LHCN-M2 (cell line): ENCODE results near the gene BARHL1. TPM values are rescaled to one million over a fixed set of nuclear protein-coding genes. Genes with fewer than 3 reads are reported as not detected.

Experiments used
- DNase-seq: peaks from one replicate; pipeline ENCODE4 v3.0.0-alpha.2; 2012; ENCODE audit warnings: low read depth
- polyA plus RNA-seq: library from polyadenylated mRNA; unstranded; fragments of >200 nt; gene quantifications from one replicate; pipeline ENCODE4 v1.2.1, GENCODE V29; 2012; ENCODE audit warnings: missing spikeins
- total RNA-seq: library from RNA; depleted of rRNA; stranded (reverse); fragments of >200 nt; gene quantifications from 2 replicates; pipeline ENCODE4 v1.2.3, GENCODE V29; 2014; rRNA removed

The BARHL1 gene
- total RNA-seq, result not detected in 2 replicates
- polyA plus RNA-seq, result not detected

- no peak for DNase-seq
These were observed at the start of gene BARHL1 for GRCh38 chr9:132582276-132582785. BARHL1 (plus strand) TSS chr9:132582606; CDS start chr9:132582798, 192 bp downstream.

DNA sequence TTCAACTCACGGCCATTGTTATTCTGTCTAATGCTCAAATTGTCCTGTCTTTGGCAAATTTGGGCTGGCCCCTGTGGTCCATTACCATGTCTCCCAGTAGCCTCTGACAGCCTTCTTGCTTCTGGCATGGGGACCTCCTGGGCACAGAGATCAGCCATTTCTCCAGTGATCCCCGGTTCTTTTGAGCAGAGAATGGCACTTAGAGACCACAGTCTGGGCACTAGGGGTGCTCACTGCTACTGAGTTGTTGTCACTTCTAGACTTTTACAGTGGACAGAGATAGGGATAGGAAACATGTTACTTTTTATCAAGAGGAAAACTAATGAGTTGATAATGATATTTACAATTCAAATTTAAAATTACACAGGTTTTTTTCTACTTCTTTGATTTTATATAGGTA lies 47.6 kb upstream of the BARHL1 start:
- no peak for DNase-seq

- no peak for DNase-seq
These were observed 46.3 kb upstream of the BARHL1 start for GRCh38 chr9:132536124-132536523.

DNA sequence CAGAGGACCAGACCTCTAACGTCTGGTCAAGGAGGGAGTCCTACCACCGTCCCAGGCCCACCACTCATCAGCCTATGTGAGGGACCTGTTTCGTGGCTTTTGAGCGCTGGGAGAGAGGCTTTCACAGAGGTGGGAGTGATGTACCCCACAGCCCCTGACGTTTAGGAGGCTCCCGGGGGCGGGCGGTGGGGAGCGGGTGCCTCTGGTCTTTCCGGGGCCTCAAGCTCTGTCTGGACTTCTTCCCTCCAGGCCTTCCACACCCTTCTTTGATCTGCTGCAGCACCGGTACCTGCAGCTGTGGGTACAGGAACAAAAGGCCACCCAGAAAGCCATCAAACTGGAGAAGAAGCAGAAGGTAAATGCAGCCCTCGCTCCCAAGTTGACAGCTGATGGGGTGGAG lies 45.1 kb upstream of the BARHL1 start:
- no peak for DNase-seq

DNA sequence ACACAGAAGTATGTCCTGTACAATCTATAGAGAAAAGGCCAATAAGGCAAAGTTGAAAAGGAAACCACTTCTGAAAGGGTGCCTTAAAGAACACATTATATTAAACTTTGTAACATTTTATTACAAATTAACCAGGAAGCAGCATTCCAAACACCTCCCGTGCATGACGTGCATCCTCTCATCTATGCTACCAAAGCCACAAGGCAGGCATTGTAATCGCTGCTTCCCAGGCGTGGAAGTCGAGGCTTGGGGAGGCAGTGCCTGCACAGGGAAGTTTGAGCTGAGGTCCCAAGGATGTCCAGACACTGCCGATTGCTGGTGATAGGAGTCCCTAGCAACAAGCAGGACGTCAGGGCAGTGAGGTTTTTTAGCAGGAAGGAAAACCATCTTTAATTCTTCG lies 44.3 kb upstream of the BARHL1 start:
- DNase-seq, result no peak

DNA sequence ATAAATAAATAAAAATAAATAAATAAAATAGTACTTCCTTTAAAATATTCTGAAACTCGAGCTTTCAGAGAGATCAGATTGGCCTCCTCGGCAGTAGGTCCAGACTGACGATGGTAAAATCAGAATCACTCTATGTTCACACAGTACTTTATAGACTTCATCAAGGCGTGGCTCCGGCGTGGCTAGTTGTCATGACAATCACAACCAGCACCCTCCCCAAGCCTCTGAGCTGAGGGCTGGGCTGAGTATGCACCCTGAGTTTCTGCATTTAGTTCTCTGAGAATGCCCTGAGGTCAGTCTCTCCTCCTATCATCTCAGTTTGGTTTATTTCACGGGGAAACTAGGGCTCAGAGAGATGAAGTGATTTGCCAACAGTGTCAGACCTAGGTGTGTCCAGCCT lies 43.3 kb upstream of the BARHL1 start:
- DNase-seq, result no peak

- no peak for DNase-seq
These were observed 41.4 kb upstream of the BARHL1 start for GRCh38 chr9:132541051-132541450.

DNA sequence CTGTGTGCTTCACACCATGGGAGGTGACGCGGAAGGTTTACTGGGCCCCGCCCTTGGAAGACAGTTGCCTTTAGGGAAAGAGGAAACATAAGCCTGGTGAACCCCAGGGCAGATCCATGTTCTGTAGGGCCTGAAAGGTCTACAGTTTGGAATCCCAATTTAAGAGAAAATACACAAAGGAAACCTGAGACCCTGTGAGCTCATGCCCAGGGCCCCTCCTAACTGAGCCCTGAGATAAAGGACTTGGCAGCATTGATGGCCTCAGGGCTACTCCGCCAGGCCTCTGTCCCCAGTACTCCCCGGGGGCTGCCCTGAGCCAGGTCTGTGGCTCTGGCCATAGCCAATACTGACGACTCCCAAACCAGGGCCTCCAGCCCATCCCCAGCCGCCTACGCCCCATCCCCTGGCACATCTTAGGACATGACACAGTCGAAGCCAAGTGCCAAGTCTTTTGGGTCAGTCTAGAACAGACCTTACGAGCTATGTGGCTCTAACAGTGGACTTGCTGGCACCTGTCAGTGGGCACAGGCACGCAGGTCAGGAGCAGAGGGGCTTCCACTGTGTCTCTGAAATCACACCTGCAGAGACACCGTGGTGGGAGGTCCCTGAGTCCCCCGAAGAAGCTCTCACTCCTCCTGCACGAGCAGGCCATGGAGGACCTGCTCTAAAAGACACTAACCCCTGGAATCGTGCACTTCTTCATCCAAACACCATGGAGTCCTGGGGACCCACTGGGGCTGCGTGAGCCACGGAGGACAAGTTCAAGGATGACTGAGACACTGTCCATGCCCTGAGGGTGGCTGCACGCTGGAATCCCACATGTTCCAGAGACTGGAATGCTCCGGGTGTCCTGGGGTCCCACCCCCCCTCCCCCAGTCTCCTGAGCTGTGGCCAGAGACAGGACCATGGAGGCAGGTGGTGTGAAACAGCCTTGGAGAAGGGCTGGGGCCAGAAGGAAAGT lies 40.3 kb upstream of the BARHL1 start:
- DNase-seq, result no peak

DNA sequence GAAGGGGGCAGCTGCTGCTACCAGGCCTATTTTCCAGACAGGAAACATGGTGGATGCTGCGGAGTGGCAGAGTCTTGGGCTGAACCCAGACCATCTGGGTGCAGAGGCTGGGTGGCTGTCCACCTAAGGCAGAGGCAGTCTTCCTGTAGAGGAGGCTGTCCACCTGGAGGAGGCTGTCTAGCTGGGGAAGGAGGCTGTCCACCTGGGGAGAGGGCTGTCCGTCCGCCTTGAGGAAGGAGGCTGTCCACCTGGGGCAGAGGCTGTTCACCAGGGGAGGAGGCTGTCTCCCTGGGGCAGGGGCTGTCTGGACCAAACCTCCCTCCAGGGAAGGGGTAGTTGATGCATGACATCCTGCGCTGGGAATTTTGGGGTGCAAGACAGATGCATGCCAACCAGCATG lies 39.2 kb upstream of the BARHL1 start:
- DNase-seq, result no peak

DNA sequence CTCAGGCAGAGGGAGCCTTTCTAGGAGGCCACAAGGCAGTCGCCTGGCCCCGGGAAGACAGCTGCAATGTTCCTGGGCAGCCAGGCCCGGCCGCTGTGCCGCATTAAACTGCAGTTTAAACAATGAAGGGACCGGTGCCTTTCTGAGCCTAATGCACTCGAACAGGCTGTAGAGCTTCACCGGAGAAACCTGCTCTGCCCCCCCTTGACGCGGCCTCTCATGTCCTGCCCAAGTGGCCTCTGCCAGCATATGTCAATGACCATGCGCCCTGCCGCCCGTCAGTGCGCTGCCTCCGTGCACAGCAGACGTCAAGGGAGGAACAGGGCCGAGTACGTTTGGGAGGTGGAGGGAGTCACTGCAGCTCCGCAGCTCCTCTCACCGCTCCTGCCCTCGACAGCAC lies 38.4 kb upstream of the BARHL1 start:
- DNase-seq, result no peak

GRCh38 chr9:132545578-132545977 lies 36.8 kb upstream of the BARHL1 start:
- no peak for DNase-seq

DNA sequence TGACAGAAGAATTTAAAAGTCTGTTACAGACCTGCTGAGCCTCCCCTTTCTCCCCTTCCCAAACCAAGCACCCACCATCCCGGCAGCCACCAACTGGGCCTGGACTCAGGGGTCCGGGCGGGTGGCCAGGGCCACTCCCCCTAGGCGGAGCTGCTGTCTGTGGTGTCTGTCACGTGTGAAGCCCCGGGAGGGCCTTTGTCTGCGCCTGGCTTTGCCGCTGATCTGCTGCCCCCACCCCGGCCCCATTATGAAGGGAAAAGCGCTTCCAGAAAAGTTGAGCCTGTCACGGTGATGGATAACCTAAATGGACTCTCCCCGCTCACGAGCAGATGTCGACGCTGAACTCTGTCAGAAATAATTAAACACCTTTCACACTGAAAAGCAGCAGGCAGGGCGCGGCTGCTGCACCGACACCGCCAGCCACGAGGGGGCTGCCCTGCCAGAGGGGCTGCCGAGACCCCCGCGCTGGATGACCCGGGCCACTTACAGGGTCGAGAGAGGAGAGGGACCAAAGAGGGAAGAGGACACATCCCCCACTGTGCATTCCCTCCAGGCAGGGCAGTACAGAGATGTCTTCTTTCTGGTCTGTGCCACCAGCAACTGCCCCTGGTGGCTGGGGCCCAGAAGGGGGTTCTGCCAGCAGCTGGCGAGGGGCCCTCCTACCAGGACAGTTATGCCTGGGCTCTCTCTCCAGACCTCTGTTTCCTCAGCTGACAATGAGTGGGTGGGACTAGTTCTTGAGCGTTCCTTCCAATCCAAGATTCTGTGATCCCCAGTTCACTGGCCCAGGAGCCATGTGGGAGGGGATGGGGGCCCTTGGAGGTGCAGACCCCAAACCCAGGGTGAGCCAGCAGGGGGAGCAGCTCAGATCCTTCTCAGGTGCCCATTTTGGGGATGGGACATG lies 36.0 kb upstream of the BARHL1 start:
- DNase-seq, result peak; percentile 3

- DNase-seq, result no peak
These were observed 35.4 kb upstream of the BARHL1 start for GRCh38 chr9:132547052-132547431.

DNA sequence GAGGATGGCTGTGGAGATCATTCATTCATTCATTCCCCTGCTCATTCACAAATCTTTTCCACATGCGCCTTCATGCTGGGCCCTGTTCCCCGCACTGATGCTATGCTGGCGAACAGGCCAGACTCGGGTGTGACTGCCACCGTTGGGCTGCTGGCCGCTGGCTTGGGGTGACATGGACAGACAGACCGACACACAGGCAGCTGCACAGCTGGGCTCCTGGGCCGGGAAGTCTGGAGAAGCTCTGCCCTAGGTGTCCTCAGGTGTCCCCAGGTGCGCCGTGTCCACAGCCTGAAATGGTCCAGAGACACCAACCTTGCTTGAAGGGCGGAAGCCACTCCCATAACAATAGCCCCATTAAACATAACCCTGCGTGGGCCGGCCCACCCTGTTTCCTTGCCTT lies 35.0 kb upstream of the BARHL1 start:
- no peak for DNase-seq

DNA sequence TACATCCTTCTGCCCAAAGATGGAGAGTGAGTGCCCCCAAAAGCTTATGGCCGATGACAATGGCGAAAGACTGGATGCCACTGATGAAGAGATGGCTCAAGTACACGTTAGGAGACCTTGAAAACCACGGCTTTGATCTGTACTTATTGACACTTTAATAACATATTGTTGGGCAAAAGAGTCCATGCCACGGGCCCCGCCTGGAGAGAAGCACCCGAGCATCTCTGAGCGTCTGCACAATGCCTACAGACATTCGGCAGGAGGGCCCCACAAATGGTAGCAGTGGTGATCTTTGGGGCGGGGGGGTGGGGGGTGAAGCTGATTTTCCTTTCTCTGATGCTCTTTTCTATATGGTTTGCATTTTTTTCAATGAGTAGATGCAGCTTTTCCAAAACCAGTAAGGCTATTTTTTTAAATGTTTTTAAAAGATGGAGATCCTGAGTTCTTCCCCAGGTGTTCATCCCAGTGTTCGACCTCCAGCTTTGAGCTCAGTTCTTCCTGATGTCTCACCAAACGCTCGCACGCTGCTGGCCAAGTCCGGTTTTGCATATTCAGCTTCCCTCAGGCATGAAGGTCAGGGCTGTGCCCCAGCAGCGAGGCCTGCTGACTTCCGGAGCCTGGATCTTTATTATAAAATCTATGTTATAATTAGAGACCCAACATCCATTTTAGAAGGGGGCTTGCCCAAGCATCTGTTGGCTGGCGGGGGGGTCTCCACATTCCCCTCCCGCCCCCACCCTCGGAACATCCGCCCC lies 34.3 kb upstream of the BARHL1 start:
- no peak for DNase-seq

DNA sequence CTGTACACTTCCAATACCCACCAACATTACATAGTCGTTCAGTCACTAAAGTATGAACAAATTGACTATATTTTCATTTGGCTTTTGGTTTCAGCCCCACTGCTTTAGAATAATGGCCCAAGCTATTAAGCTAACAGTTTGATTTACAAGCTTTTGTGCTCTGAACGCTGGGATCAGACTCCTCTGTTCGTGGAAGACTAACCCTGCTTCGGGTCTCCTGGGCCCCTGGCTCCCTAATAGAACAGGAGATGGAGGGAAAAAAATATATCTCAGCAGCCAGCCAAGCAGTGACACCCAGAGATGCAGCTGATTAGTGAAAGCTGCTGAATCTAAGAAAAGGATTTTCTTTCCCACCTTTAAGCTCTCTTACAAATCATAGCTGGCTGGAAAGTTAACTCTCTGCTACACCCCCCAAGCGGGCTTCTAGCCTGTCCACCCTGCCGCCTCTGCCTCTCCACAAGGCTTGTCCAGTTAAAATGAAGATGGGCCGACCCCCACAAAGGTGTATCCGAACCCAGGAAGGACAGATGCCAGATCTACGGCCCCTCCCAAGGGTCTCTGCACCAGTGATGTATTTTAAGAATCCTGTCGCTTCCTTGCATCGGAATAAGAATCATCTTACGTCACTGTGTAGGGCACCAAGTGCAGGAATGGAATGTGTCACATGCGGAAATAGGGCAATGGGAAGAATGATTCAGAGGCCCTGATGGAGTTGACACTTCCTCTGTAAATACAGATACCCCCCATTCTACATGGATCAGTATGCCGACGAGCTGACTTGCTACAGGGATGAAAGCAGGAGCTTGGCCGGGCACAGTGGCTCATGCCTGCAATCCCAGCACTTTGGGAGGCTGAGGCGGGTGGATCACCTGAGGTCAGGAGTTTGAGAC lies 33.4 kb upstream of the BARHL1 start:
- no peak for DNase-seq

GRCh38 chr9:132551556-132551955 lies 30.9 kb upstream of the BARHL1 start:
- DNase-seq, result no peak

- no peak for DNase-seq
These were observed 30.4 kb upstream of the BARHL1 start for GRCh38 chr9:132552041-132552440.

DNA sequence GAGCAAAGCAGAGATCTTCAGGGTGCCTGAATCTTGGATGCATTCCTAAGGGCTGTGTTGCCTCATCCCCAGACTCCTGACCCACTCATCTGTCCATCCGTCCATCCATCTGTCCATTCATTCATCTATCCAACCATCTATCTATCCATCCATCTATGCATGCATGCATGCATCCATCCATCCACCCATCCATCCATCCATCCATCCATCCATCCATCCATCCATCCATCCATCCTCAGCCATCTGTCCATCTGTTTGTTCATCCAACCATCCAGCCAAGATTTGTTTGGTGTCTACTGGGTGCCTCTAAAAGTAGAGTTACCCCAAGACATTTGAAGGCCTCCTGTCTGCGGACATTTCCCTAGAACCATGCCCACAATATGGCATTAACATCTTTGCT lies 27.7 kb upstream of the BARHL1 start:
- no peak for DNase-seq

- no peak for DNase-seq
These were observed 26.9 kb upstream of the BARHL1 start for GRCh38 chr9:132555528-132555927.
